Neuron (in vitro differentiated cells): ENCODE results near the gene ARHGEF39.
"Not testable (repeated sequence)": the region's sequence is repeated elsewhere in the genome, so short reads cannot be mapped to it uniquely, and the experiment has no call there.

ENCODE experiments used
- H2AFZ ChIP-seq: one replicate; pipeline ENCODE4 v1.6.1; 2013; ENCODE audit warnings: low read depth, mild to moderate bottlenecking, inconsistent platforms, low read length, moderate library complexity
- H3K27me3 ChIP-seq: one replicate; pipeline ENCODE4 v1.6.1; 2013; ENCODE audit warnings: low read length; ENCODE audit not compliant: insufficient read depth
- H3K36me3 ChIP-seq: one replicate; pipeline ENCODE4 v1.6.1; 2013; ENCODE audit warnings: low read length; ENCODE audit not compliant: insufficient read depth
- H3K4me1 ChIP-seq: one replicate; pipeline ENCODE4 v1.6.1; 2013; ENCODE audit warnings: low read length; ENCODE audit not compliant: insufficient read depth
- H3K4me3 ChIP-seq: 2 replicates; pipeline ENCODE4 v1.5.1; 2013; ENCODE audit warnings: mild to moderate bottlenecking, low read length, moderate library complexity
- H3K9me3 ChIP-seq: one replicate; pipeline ENCODE4 v1.6.1; 2013; ENCODE audit warnings: low read length

The ARHGEF39 gene

DNA sequence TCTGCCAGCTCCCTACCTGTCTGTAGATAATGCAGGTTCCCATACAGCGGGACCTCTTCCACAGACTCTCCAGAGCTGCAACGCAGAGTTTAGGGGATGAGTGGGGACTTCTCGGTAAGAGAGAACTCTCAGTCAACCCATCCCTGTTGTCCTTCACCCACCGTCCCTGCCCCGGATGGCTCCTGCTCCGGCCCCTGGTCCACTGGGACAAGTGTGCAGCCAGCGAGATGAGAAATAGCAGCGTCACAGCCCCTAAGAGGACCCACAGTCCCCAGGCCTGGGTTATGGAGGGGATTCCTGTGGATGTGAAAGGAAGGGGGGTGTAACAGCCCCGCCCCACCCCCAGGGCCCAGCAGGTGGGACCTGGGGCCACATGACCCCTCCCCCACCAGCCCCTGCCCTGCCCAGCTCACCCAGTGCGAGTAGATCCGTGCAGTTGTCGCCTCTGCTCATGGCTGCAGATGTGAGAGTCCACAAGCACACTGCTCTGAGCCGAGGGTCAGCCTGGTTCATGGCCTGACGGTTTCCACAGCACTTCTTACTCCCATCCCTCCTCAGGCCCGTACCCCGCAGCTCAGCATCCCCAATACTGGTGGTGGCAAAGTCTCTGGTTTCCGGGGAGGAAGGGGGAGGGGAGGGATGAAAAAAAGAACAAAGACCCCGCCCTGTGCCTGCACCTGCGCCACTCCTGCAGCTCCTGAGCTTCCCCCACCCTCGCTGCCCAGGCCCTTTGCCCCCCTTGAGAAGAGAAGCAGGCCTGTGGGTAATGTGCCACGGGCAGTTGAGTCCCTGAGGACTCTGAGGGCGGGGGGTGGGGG lies 14.4 kb downstream of the ARHGEF39 start, which contains the start of gene SIT1:
Gene SIT1, minus strand, starts transcription at position 591 of the 818 bp plus-strand sequence. Its CDS starts 78 bp downstream, at position 513.
- Histone ChIP-seq H3K36me3 (no peaks in the 10 kb centered on the region), H3K4me1 (peaks cover 10% of the 10 kb centered on the region), H3K27me3 (no peaks in the 10 kb centered on the region), H2AFZ (no peak within 1 kb of the TSS), H3K9me3 (no peaks in the 10 kb centered on the region), H3K4me3 (no peak within 1 kb of the TSS)

DNA sequence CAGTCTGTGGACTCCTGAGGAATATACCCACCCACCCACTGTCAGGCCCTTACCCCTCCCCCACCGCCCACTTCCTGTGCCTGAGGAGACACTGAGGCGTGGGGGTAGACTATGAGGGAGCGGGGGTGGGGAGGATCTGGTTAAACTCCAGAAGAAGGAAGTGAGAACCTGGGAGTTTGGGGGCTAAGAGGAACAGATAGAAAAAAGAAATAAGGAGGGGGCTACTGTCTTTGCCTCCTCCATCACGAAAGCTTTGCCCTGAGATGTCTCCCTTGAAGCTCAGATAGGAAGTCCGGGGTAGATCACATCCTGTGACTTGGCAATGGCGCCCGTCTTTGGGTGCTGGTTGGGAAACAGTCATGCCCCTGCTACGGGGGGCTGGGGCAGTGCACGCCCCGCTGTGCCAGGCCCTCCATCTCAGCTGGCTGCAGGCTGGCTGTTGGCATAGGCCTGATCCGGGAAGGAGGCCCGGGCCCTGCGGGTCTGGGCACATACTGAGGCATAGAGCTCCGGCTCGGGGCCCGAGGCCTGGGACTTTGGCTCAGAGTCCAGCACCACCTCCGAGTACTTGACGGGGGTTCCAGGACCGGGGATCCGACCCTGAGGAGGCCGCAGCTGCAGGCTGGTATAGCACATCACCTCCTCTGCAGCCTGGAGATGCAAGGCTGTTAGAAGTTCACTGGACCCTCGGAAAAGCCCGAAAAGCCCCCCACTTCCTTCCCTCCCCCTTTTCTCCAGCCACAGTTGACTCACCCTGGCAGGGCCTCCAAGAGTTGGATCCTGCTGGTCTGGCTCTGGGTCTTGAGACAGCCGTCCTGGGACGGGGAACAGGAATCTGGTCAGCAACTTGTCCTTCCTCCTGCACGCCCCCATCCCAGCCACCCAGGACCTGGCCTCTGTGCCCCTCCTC lies 15.3 kb downstream of the ARHGEF39 start:
- Histone ChIP-seq H3K4me3 (no peak overlapping the region), H2AFZ (no peak overlapping the region), H3K36me3 (no peaks in the 10 kb centered on the region), H3K4me1 (peaks cover 10% of the 10 kb centered on the region), H3K27me3 (no peaks in the 10 kb centered on the region), H3K9me3 (no peaks in the 10 kb centered on the region)

DNA sequence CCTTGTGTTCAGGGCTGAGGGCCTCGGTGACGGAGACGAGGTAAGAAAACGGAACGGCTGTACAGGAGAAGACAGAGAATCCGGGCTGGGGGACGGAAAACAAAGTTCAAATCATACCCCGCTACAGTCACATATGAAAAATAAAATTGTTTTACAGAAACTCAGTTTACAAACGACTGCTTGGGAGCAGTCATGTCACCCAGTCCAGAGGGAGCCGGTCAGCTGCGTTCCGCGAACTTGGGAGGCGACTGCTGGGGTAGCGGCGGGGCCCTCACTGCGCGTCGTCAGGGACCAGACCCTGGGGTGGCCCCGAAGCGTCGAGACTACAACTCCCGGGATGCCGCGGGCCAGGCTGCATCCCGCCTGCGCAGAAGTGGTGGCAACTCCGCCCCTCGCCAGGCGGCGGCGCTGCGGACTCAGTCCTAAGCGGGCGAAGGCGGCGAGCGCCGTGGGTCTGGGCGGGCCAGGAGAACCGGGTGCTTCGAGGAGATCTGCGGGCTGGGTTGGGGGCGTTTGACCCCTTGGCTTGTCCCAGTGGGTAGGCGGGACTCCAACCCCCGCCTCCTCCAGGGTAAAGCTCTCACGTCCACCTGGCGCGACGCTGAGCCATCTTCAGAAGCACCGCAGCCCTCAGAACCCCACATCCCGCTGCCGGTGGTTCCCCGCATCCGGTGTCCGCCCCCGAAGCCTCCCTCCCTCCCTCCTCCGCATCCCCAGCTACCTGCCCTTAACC lies 18.3 kb downstream of the ARHGEF39 start:
- Histone ChIP-seq H3K4me3 (peak overlapping the region; percentile 77), H3K27me3 (no peaks in the 10 kb centered on the region), H3K9me3 (no peaks in the 10 kb centered on the region), H2AFZ (peak overlapping the region; percentile 97), H3K4me1 (peaks cover 10% of the 10 kb centered on the region), H3K36me3 (no peaks in the 10 kb centered on the region)

DNA sequence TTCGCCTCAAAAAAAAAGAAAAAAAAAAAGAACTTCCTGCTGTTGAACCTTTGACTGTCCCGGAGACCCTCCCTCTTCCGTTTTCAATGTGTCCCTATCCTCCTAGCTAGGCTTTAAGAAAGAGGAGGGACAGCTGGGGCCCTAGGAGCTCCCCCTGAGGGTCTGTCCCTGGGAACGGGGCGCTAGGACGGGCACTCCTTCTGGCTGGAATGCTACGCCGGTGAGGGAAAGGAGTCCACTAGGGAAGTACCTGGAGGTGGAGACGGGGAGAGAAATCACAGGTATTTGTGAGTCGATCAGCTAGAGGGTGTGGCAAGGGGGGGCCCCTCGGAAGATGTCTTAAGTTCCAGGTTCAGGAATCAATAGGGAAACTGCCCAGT lies 18.9 kb downstream of the ARHGEF39 start:
- H3K4me3 ChIP-seq, result peak overlapping the region; percentile 77
- no peaks in the 10 kb centered on the region for H3K9me3 ChIP-seq
- no peaks in the 10 kb centered on the region for H3K27me3 ChIP-seq
- H2AFZ ChIP-seq, result peak overlapping the region; percentile 97
- no peaks in the 10 kb centered on the region for H3K36me3 ChIP-seq
- peaks cover 10% of the 10 kb centered on the region for H3K4me1 ChIP-seq

DNA sequence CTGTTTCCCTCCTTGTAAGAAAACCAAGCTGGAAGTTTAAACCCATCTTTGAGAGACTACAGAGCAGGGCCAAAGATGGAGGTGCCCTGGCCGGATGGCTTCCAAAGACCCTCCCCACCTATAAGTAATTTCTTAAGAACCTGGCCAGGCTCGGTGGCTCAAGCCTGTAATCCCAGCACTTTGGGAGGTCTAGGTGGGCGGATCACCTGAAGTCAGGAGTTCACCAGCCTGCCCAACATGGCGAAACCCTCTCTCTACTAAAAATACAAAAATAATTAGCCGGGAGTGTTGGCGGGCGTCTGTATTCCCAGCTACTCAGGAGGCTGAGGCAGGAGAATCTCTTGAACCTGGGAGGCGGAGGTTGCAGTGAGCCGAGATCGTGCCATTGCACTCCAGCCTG lies 19.3 kb downstream of the ARHGEF39 start:
- H3K4me3 ChIP-seq, result peak overlapping the region; percentile 77

DNA sequence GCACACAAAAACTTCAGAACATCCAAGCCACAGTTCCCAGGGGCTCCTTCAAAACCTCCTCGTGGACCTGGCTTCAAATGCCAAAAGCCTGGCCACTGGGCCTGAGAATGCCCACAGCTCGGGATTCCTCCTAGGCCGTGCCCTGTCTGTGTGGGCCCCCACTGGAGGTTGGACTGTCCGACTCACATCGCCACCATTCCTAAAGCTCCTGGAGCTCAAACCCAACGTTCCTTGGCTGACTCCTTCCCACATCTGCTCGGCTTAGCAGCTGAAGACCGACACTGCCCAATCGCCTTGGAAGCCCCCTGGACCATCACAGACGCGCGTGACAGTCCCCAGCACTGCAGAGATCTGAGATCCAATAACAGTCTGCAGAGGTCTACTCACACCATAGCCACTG lies 21.9 kb downstream of the ARHGEF39 start:
- Histone ChIP-seq H2AFZ (no peak overlapping the region), H3K9me3 (no peaks in the 10 kb centered on the region), H3K4me1 (peaks cover 10% of the 10 kb centered on the region), H3K27me3 (no peaks in the 10 kb centered on the region), H3K4me3 (no peak overlapping the region), H3K36me3 (no peaks in the 10 kb centered on the region)

More for the DNA sequence above, 19.3 kb downstream of the ARHGEF39 start:
- not testable (repeated sequence) for H3K4me1 ChIP-seq, H3K36me3 ChIP-seq, H3K27me3 ChIP-seq, H3K9me3 ChIP-seq, H2AFZ ChIP-seq

DNA sequence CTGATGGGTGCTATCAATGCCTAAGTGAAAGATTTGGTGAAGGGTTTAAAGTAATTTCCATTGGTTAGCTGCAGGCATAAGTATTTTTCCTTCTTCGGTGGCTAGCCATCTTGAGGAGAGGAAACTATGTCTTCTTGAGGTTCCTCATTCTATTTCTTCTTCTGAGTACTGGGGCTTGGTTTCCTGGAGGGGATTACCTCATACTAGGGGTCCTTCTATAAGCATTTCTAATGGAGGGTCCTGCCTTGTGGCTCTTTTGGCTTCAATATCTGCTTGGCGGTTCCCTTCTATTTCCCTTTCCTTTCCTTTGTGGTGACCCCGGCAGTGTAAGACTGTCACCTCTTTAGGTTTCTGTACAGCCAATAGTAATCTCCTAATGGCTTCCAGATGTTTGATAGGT lies 23.5 kb downstream of the ARHGEF39 start:
- not testable (repeated sequence) for H3K9me3 ChIP-seq, H3K27me3 ChIP-seq, H3K4me1 ChIP-seq, H2AFZ ChIP-seq, H3K36me3 ChIP-seq, H3K4me3 ChIP-seq

DNA sequence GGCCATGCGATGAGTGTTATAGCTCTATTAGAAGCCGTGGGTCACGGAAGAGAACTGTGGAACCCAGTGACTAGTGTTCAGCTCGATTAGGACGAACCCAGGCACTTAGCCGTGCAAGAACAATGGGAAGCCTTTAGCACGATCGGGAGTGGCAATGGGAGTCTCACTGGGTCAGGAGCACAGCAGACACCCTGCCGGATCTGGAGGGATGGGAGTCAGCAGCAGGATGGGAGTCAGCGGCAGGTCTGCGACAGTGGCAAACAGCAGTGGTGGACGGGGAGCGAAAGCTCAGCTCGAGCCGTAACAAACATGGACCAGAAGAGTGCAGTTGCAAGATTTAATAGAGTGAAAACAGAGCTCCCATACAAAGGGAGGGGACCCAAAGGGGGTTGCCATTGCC lies 24.6 kb downstream of the ARHGEF39 start:
- not testable (repeated sequence) for H3K4me1 ChIP-seq, H3K4me3 ChIP-seq, H3K36me3 ChIP-seq, H3K27me3 ChIP-seq, H3K9me3 ChIP-seq, H2AFZ ChIP-seq

DNA sequence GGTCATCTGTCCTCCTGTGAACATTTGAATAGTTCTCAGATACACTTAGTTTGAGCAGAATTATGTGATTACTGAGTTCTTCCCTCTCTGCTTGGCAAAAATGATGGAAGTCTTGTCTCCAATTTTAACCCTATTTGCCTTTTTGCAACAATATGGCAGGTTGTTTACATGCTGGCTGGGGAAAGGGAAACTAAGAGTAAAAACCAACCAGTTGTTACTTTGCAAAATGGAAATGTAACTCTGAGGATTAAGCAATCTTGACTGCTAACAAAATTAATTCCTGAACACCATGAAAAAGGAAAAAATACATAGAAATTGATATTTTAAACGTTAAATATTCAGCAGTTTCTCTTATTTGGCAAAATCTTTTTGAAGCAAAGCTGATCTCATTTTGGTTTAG lies 25.4 kb downstream of the ARHGEF39 start:
- no peaks in the 10 kb centered on the region for H3K9me3 ChIP-seq
- no peaks in the 10 kb centered on the region for H3K27me3 ChIP-seq
- H3K4me3 ChIP-seq, result no peak overlapping the region
- H3K36me3 ChIP-seq, result no peaks in the 10 kb centered on the region
- H3K4me1 ChIP-seq, result no peaks in the 10 kb centered on the region
- H2AFZ ChIP-seq, result no peak overlapping the region

DNA sequence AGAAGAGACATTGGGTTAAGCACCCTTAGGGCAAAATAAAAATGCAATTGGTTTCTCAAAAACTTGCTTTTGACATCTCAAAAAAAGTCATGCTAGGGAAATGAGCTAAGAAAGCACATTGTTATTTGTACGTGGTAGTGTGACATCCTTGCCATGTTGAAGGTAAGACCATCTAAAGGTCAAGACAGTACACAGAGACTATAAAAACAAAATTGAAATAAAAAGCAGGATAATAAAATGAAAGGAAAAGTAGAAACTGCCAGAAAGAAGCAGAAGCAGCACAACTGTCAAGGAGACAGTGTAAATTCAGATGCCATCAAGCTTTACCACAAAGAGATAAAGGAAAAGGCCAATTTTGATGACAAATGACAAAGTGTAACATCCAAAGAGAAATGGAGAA lies 25.8 kb downstream of the ARHGEF39 start:
- H3K9me3 ChIP-seq, H3K4me1 ChIP-seq, H3K27me3 ChIP-seq, H2AFZ ChIP-seq, H3K4me3 ChIP-seq, H3K36me3 ChIP-seq: not testable (repeated sequence)

DNA sequence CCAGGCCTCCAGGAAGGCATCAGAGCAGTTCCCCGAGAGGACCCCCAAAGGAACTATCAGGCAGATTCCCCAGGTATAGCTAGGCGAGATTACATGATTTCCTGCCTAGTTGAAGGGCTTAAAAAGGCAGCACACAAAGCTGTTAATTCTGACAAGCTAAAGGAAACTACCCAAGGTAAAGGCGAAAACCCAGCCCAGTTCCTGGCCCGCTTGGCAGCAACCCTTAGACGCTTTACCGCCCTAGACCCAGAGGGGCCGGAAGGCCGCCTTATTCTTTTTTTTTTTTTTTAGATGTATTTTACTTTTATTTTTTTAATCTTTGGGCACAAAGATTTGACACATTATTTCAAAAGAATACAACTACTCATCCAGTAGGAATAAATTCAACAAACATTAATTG lies 26.2 kb downstream of the ARHGEF39 start:
- H3K4me1 ChIP-seq, H3K9me3 ChIP-seq, H2AFZ ChIP-seq, H3K4me3 ChIP-seq, H3K27me3 ChIP-seq, H3K36me3 ChIP-seq: not testable (repeated sequence)

DNA sequence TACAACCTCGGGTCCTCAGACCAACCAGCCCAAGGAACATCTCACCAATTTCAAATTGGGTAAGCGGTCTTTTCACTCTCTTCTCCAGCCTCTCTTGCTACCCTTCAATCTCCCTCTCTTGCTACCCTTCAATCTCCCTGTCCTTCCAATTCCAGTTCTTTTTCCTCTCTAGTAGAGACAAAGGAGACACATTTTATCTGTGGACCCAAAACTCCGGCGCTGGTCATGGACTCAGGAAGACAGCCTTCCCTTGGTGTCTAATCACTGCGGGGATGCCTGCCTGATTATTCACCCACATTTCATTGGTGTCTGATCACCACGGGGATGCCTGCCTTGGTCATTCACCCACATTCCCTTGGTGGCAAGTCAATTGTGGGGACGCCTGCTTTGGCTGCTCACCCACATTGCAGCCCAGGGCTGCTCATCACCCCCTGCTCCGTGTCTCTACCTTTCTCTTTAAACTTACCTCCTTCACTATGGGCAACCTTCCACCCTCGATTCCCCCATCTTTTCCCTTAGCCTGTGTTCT lies 27.5 kb downstream of the ARHGEF39 start:
- not testable (repeated sequence) for H3K27me3 ChIP-seq, H2AFZ ChIP-seq, H3K36me3 ChIP-seq, H3K9me3 ChIP-seq, H3K4me3 ChIP-seq, H3K4me1 ChIP-seq

DNA sequence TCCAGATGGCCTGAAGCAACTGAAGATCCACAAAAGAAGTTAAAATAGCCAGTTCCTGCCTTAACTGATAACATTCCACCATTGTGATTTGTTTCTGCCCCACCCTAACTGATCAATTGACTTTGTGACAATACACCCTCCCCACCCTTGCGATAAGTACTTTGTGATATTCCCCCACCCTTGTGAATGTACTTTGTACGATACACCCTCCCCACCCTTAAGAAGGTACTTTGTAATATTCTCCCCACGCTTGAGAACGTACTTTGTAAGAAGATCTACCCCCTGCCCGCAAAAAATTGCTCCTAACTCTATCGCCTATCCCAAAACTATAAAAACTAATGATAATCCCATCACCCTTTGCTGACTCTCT lies 28.1 kb downstream of the ARHGEF39 start:
- not testable (repeated sequence) for H2AFZ ChIP-seq, H3K4me3 ChIP-seq, H3K9me3 ChIP-seq, H3K27me3 ChIP-seq, H3K36me3 ChIP-seq, H3K4me1 ChIP-seq
